GM19025 (cell line): Measurements from ENCODE around the gene CXCL9.
"Not testable (repeated sequence)": the region's sequence is repeated elsewhere in the genome, so short reads cannot be mapped to it uniquely, and the experiment has no call there.

ENCODE experiments used
- ATAC-seq: cut with Tn5 transposase; IDR thresholded peaks from one replicate; pipeline ENCODE4 v1.9.1; 2021; ENCODE audit warnings: mild to moderate bottlenecking, low read depth, moderate library complexity; ENCODE audit not compliant: unreplicated experiment

The CXCL9 gene

GRCh38 chr4:75963558-75963957 is 43.8 kb downstream of the CXCL9 start:
- ATAC-seq = no peak

GRCh38 chr4:75962072-75962471 is 45.2 kb downstream of the CXCL9 start:
- not testable (repeated sequence) for ATAC-seq

- not testable (repeated sequence) for ATAC-seq
These were observed 48.8 kb downstream of the CXCL9 start for GRCh38 chr4:75958546-75958945.

- not testable (repeated sequence) for ATAC-seq
These were observed 52.5 kb downstream of the CXCL9 start for GRCh38 chr4:75954811-75955210.

- ATAC-seq = no peak
These were observed 53.8 kb downstream of the CXCL9 start for GRCh38 chr4:75953509-75953908.
